Tibial nerve (tissue), 3 donors: Measurements from ENCODE around the gene ADGRE2.

Experiments used
- CTCF ChIP-seq, 5 experiments: fragments of 200-600 bp in 3 of 5; fragments of 450-650 bp in 2 of 5; sonication (generic) in 3 of 5; IDR thresholded peaks; one replicate each; pipeline ENCODE4 v1.5.1; 2016 to 2019; ENCODE audit warnings: antibody characterized with exemption in 5 of 5, mild to moderate bottlenecking in 3 of 5, moderate library complexity in 2 of 5
- POLR2A ChIP-seq, 2 donors: fragments of 450-650 bp; IDR thresholded peaks; one replicate each; pipeline ENCODE4 v1.6.1; 2017; ENCODE audit warnings: antibody characterized with exemption in 2 of 2, mild to moderate bottlenecking in 2 of 2, moderate library complexity in 2 of 2

GRCh38 chr19:14821937-14822336 lies 43.6 kb upstream of the ADGRE2 start:
- no peak for TF ChIP-seq CTCF (IDR thresholded peaks at IDR 0.05)
- TF ChIP-seq POLR2A (IDR thresholded peaks at IDR 0.05): no peak
